Thyroid gland (tissue), 4 donors: ENCODE data around the gene SFSWAP.

Source experiments
- POLR2A ChIP-seq, 2 donors: fragments of 450-650 bp; IDR thresholded peaks; one replicate each; pipeline ENCODE4 v1.6.1; 2017; ENCODE audit warnings: antibody characterized with exemption in 2 of 2, mild to moderate bottlenecking in 2 of 2, moderate library complexity in 1 of 2
- TF ChIP-seq, protein P1 (sequence below), 6 experiments: fragments of 200-600 bp in 3 of 6; fragments of 450-650 bp in 3 of 6; sonication (generic) in 3 of 6; IDR thresholded peaks; one replicate each; pipeline ENCODE4 v1.5.1; 2016 to 2019; ENCODE audit warnings: antibody characterized with exemption in 6 of 6, mild to moderate bottlenecking in 2 of 6, inconsistent platforms in 1 of 6, moderate library complexity in 1 of 6

DNA sequence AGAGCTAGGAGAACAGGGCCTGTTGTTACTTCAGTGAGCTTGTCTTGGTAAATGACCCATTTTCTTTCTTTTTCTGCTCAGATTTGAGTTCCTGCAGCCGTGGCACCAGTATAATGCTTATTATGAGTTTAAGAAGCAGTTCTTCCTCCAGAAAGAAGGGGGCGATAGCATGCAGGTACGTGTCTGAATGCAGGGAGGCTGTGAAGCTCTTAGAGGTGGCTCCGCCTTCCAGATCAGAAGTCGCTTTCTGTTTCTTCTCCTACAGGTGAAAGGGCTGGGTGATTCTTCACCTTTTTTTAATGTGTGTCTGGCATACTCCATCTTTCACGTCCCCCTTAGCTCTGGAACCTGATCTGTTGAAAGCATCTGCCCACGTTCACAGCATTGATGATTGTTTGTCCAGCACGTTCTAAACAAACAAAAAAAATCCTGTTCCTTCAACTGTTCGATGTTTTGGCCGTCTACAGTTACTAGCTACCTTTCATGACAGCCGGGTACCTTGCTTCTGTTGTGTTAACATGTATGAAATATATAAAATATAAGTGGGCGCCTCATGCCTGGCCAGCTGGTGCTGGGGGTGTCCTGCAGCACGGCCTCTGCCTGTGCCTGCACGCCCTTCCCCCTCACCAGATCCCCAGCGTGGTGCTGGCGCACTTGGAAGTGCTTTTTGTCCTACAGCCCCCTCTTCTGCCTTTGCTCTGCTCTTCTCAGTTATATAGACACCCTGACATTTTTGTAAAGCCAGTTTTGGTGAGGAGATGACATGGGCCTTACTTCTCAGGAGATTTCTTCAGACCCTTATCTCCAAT is 44.6 kb downstream of the SFSWAP start:
- TF ChIP-seq, protein P1, sequence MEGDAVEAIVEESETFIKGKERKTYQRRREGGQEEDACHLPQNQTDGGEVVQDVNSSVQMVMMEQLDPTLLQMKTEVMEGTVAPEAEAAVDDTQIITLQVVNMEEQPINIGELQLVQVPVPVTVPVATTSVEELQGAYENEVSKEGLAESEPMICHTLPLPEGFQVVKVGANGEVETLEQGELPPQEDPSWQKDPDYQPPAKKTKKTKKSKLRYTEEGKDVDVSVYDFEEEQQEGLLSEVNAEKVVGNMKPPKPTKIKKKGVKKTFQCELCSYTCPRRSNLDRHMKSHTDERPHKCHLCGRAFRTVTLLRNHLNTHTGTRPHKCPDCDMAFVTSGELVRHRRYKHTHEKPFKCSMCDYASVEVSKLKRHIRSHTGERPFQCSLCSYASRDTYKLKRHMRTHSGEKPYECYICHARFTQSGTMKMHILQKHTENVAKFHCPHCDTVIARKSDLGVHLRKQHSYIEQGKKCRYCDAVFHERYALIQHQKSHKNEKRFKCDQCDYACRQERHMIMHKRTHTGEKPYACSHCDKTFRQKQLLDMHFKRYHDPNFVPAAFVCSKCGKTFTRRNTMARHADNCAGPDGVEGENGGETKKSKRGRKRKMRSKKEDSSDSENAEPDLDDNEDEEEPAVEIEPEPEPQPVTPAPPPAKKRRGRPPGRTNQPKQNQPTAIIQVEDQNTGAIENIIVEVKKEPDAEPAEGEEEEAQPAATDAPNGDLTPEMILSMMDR (IDR thresholded peaks at IDR 0.05): peak in 2 of 6 experiments; percentile 6 to 20
- no peak for TF ChIP-seq POLR2A (IDR thresholded peaks at IDR 0.05)
